Astrocyte (in vitro differentiated cells and primary cell): ENCODE data around the gene CADPS. TPM values are rescaled to one million over a fixed set of nuclear protein-coding genes. Genes with fewer than 3 reads are reported as not detected.
A peak's percentile ranks its signal among the peaks of the same experiment; 100 is the strongest.

Source experiments
- DNase-seq: peaks from one replicate; pipeline ENCODE4 v3.0.0-alpha.2; 2010; ENCODE audit warnings: low read depth
- FAIRE-seq: peaks from 2 replicates; lab custom pipeline; 2011; peaks lifted over from hg19 to GRCh38; lab: Jason Lieb, UNC
- H2AFZ ChIP-seq: 2 replicates; pipeline ENCODE4 v1.6.0; 2012; ENCODE audit warnings: low read depth, low read length, inconsistent platforms
- H3K27ac ChIP-seq: 2 replicates; pipeline ENCODE4 v1.5.1; 2011; ENCODE audit warnings: low read depth, low read length, inconsistent platforms
- H3K27me3 ChIP-seq: 2 replicates; pipeline ENCODE4 v1.6.0; 2011; ENCODE audit warnings: low read length, inconsistent platforms; ENCODE audit not compliant: insufficient read depth
- H3K36me3 ChIP-seq: 2 replicates; pipeline ENCODE4 v1.5.1; 2011; ENCODE audit warnings: low read length, inconsistent platforms; ENCODE audit not compliant: insufficient read depth
- H3K4me1 ChIP-seq: 2 replicates; pipeline ENCODE4 v1.5.1; 2011; ENCODE audit warnings: low read length, inconsistent platforms; ENCODE audit not compliant: insufficient read depth
- H3K4me2 ChIP-seq: 2 replicates; pipeline ENCODE4 v1.6.0; 2012; ENCODE audit warnings: low read length, inconsistent platforms
- H3K4me3 ChIP-seq: 2 replicates; pipeline ENCODE4 v1.5.1; 2011; ENCODE audit warnings: low read depth, mild to moderate bottlenecking, low read length, inconsistent platforms; ENCODE audit not compliant: insufficient read depth
- H3K79me2 ChIP-seq: 2 replicates; pipeline ENCODE4 v1.6.0; 2012; ENCODE audit warnings: mild to moderate bottlenecking, low read length, inconsistent platforms; ENCODE audit not compliant: insufficient read depth
- H3K9ac ChIP-seq: 2 replicates; pipeline ENCODE4 v1.6.0; 2012; ENCODE audit warnings: mild to moderate bottlenecking, low read length, inconsistent platforms
- H3K9me3 ChIP-seq: 2 replicates; pipeline ENCODE4 v1.5.1; 2012; ENCODE audit warnings: low read depth, mild to moderate bottlenecking, low read length, inconsistent platforms; ENCODE audit not compliant: insufficient read depth
- H4K20me1 ChIP-seq: 2 replicates; pipeline ENCODE4 v1.6.0; 2012; ENCODE audit warnings: low read length, inconsistent platforms; ENCODE audit not compliant: insufficient read depth
- H3K27ac Mint-ChIP-seq: one replicate; pipeline ENCODE4 v1.8.0; 2021; ENCODE audit warnings: mild to moderate bottlenecking, mixed read lengths; ENCODE audit not compliant: unreplicated experiment
- H3K27me3 Mint-ChIP-seq: one replicate; pipeline ENCODE4 v1.8.0; 2021; ENCODE audit warnings: low read depth, mixed read lengths; ENCODE audit not compliant: unreplicated experiment
- H3K36me3 Mint-ChIP-seq: one replicate; pipeline ENCODE4 v1.8.0; 2021; ENCODE audit warnings: low read depth, mixed read lengths; ENCODE audit not compliant: unreplicated experiment
- H3K4me1 Mint-ChIP-seq: one replicate; pipeline ENCODE4 v1.8.0; 2021; ENCODE audit warnings: low read depth, mixed read lengths; ENCODE audit not compliant: unreplicated experiment
- H3K4me3 Mint-ChIP-seq: one replicate; pipeline ENCODE4 v1.8.0; 2021; ENCODE audit warnings: mild to moderate bottlenecking, moderate library complexity, mixed read lengths; ENCODE audit not compliant: unreplicated experiment
- H3K9me3 Mint-ChIP-seq: one replicate; pipeline ENCODE4 v1.8.0; 2021; ENCODE audit warnings: mild to moderate bottlenecking, mixed read lengths; ENCODE audit not compliant: unreplicated experiment
- EZH2 ChIP-seq: IDR thresholded peaks from 2 replicates; pipeline ENCODE4 v1.6.1; 2012; ENCODE audit warnings: mild to moderate bottlenecking, low read length, inconsistent platforms; ENCODE audit not compliant: insufficient read depth
- total RNA-seq: library from RNA; stranded (reverse); gene quantifications from 2 replicates; pipeline ENCODE4 v1.2.1, GENCODE V29; 2021
- TF ChIP-seq, protein P1 (sequence below): IDR thresholded peaks from 2 replicates; pipeline ENCODE4 v1.5.1; 2011; ENCODE audit warnings: low read depth, mild to moderate bottlenecking, inconsistent platforms, low read length, moderate library complexity; ENCODE audit not compliant: insufficient read depth

Gene CADPS
- total RNA-seq, 1 donor from 2014 or later: 5.4 TPM

DNA sequence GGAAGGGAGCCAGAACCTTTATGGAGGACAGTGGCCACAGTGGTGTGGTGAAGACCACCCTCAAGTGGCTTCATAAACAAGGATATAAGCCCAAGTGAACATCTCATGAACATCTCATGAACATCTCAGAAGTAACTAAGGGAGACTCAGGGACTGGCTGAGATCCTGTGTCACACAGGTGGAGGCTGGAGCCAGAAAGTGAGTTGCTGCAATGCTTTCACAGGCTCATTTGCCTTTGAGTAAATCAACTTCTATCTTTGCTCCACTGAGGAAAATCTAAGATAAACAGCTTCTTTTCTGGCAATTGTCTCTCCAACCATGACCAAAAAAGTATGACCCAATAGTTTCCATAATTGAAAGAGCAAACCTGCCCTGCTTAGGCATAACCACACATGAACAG, 152.9 kb downstream of the CADPS start:
- Histone ChIP-seq H3K9me3 (no peaks in the 10 kb centered on the region), H2AFZ (no peak overlapping the region), H3K36me3 (no peaks in the 10 kb centered on the region), H3K9ac (no peak overlapping the region), H3K4me2 (no peak overlapping the region), H3K27ac (no peak overlapping the region), H3K27me3 (no peaks in the 10 kb centered on the region), H3K4me1 (peaks cover 11% of the 10 kb centered on the region), H3K79me2 (no peaks in the 10 kb centered on the region), H3K4me3 (no peak overlapping the region), H4K20me1 (no peaks in the 10 kb centered on the region)
- DNase-seq (no peak), FAIRE-seq (no peak)
- Mint-ChIP-seq H3K27me3 (peaks cover 12% of the 10 kb centered on the region), H3K36me3 (no peaks in the 10 kb centered on the region), H3K9me3 (no peaks in the 10 kb centered on the region), H3K4me3 (no peak overlapping the region), H3K4me1 (peaks cover 15% of the 10 kb centered on the region), H3K27ac (no peak overlapping the region)
- TF ChIP-seq EZH2: no peak
- TF ChIP-seq, protein P1, sequence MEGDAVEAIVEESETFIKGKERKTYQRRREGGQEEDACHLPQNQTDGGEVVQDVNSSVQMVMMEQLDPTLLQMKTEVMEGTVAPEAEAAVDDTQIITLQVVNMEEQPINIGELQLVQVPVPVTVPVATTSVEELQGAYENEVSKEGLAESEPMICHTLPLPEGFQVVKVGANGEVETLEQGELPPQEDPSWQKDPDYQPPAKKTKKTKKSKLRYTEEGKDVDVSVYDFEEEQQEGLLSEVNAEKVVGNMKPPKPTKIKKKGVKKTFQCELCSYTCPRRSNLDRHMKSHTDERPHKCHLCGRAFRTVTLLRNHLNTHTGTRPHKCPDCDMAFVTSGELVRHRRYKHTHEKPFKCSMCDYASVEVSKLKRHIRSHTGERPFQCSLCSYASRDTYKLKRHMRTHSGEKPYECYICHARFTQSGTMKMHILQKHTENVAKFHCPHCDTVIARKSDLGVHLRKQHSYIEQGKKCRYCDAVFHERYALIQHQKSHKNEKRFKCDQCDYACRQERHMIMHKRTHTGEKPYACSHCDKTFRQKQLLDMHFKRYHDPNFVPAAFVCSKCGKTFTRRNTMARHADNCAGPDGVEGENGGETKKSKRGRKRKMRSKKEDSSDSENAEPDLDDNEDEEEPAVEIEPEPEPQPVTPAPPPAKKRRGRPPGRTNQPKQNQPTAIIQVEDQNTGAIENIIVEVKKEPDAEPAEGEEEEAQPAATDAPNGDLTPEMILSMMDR: no peak

- Histone ChIP-seq H3K27me3 (no peaks in the 10 kb centered on the region), H3K9me3 (no peaks in the 10 kb centered on the region), H3K36me3 (no peaks in the 10 kb centered on the region), H3K4me3 (no peak overlapping the region), H3K27ac (no peak overlapping the region), H3K9ac (no peak overlapping the region), H3K4me1 (peaks cover 11% of the 10 kb centered on the region), H2AFZ (no peak overlapping the region), H3K4me2 (peak overlapping the region; percentile 13), H4K20me1 (no peaks in the 10 kb centered on the region), H3K79me2 (no peaks in the 10 kb centered on the region)
- TF ChIP-seq, protein P1: no peak
- no peak for TF ChIP-seq EZH2
- Mint-ChIP-seq H3K4me1 (peaks cover 8% of the 10 kb centered on the region), H3K27me3 (peaks cover 8% of the 10 kb centered on the region), H3K4me3 (no peak overlapping the region), H3K9me3 (no peaks in the 10 kb centered on the region), H3K36me3 (no peaks in the 10 kb centered on the region), H3K27ac (no peak overlapping the region)
- peak; percentile 61 for DNase-seq
- FAIRE-seq: no peak
Measured at GRCh38 chr3:62718515-62719320, 156.5 kb downstream of the CADPS start.

- no peak overlapping the region for H2AFZ ChIP-seq
- DNase-seq (peak; percentile 57), FAIRE-seq (no peak)
- Mint-ChIP-seq H3K4me1 (peaks cover 8% of the 10 kb centered on the region), H3K9me3 (no peaks in the 10 kb centered on the region), H3K27ac (no peak overlapping the region), H3K36me3 (no peaks in the 10 kb centered on the region), H3K4me3 (no peak overlapping the region), H3K27me3 (peaks cover 4% of the 10 kb centered on the region)
- H3K9ac ChIP-seq: no peak overlapping the region
- TF ChIP-seq, protein P1: no peak
- TF ChIP-seq EZH2: no peak
- H3K4me1 ChIP-seq: peaks cover 11% of the 10 kb centered on the region
- H3K36me3 ChIP-seq: no peaks in the 10 kb centered on the region
- H3K27ac ChIP-seq: no peak overlapping the region
- H4K20me1 ChIP-seq: no peaks in the 10 kb centered on the region
- no peaks in the 10 kb centered on the region for H3K79me2 ChIP-seq
- H3K4me2 ChIP-seq: peak overlapping the region; percentile 13
- H3K9me3 ChIP-seq: no peaks in the 10 kb centered on the region
- no peak overlapping the region for H3K4me3 ChIP-seq
- no peaks in the 10 kb centered on the region for H3K27me3 ChIP-seq
Measured at GRCh38 chr3:62718011-62718410, 157.2 kb downstream of the CADPS start.
